Esophagus squamous epithelium (tissue), 4 donors: ENCODE measurements around the gene MISP3.

Experiments used
- POLR2A ChIP-seq, 4 donors: fragments of 450-650 bp; IDR thresholded peaks; one replicate each; pipeline ENCODE4 v1.6.1; 2017; ENCODE audit warnings: antibody characterized with exemption in 4 of 4, mild to moderate bottlenecking in 4 of 4, moderate library complexity in 3 of 4
- TF ChIP-seq, protein P1 (sequence below), 6 experiments: fragments of 450-650 bp in 4 of 6; fragments of 200-600 bp in 2 of 6; sonication (generic) in 2 of 6; IDR thresholded peaks; one replicate each; pipeline ENCODE4 v1.5.1; 2016 to 2019; ENCODE audit warnings: antibody characterized with exemption in 6 of 6, mild to moderate bottlenecking in 4 of 6, moderate library complexity in 4 of 6

GRCh38 chr19:14059652-14060155, 12.9 kb upstream of the MISP3 start:
- TF ChIP-seq, protein P1, sequence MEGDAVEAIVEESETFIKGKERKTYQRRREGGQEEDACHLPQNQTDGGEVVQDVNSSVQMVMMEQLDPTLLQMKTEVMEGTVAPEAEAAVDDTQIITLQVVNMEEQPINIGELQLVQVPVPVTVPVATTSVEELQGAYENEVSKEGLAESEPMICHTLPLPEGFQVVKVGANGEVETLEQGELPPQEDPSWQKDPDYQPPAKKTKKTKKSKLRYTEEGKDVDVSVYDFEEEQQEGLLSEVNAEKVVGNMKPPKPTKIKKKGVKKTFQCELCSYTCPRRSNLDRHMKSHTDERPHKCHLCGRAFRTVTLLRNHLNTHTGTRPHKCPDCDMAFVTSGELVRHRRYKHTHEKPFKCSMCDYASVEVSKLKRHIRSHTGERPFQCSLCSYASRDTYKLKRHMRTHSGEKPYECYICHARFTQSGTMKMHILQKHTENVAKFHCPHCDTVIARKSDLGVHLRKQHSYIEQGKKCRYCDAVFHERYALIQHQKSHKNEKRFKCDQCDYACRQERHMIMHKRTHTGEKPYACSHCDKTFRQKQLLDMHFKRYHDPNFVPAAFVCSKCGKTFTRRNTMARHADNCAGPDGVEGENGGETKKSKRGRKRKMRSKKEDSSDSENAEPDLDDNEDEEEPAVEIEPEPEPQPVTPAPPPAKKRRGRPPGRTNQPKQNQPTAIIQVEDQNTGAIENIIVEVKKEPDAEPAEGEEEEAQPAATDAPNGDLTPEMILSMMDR (IDR thresholded peaks at IDR 0.05): no peak
- TF ChIP-seq POLR2A (IDR thresholded peaks at IDR 0.05): no peak
